ENCODE data around the gene TMEM115. TPM values are rescaled to one million over a fixed set of nuclear protein-coding genes. Genes with fewer than 3 reads are reported as not detected.

The TMEM115 gene
- total and polyA plus RNA-seq, 2 of the 13 experiments (the other 11 are each of a cell fraction or from before 2014, with no cell fraction given), result 22.1 to 30.7 TPM

- peak; percentile 94 for FAIRE-seq
- no peaks in the 10 kb centered on the region for H3K9me3 ChIP-seq (ENCODE audit: low read length)
- peak; percentile 89 for ATAC-seq
- intact Hi-C loops (cut with micrococcal nuclease; ENCODE audit: unreplicated experiment) (no loop called here), in situ Hi-C loops (cut with HindIII; ENCODE audit: extremely low pct_ligation_motif_present, low pct_unique_long_range_greater_than_20kb) (no loop called here)
- H3K36me3 ChIP-seq (replicated peaks in 1 of 2; ENCODE audit: control insufficient read depth in 1 of 2, insufficient read depth in 2 of 2, low read length in 2 of 2), result peaks cover 3 to 12% of the 10 kb centered on the region in 2 experiments; a peak in 2 of 5 replicates
- no TSS peak for BruUV-seq (replicated peaks)
- H3K4me2 ChIP-seq (ENCODE audit: low read depth, low read length), result peak overlapping the region; percentile 97
- DNase-seq (ENCODE audit: low spot score), result peak; percentile 98
- peak overlapping the region; percentile 86 to 89 (median 88); a peak in 5 of 6 replicates for H3K4me3 ChIP-seq (replicated peaks in 1 of 3; ENCODE audit: insufficient read depth in 1 of 3, low read depth in 2 of 3, low read length in 3 of 3)
- H4K20me1 ChIP-seq (ENCODE audit: insufficient read depth, low read length), result peaks cover 12% of the 10 kb centered on the region
- peak overlapping the region; percentile 85 for H3K27ac ChIP-seq (ENCODE audit: extremely low read length, insufficient read depth, low read length)
- ChIA-PET POLR2A (interaction anchor here (0.7 to 4.7 kb wide), 35 partner anchors 9 to 1162 kb away, joined by 3 to 66 read pairs (median 6); partner anchors contain the start of genes C3orf18, CYB561D2, DCAF1 and GNAI2), CTCF (ENCODE audit: low intra/inter-chr PET ratio, low total read pairs) (no interaction called here)
- WGBS (ENCODE audit: low lambda C conversion rate), result 0% methylated on average over 4 of the region's 79 CpGs
- peak overlapping the region; percentile 95 for H3K9ac ChIP-seq (ENCODE audit: insufficient read depth, low read depth, low read length)
- peaks cover 41% of the 10 kb centered on the region for H3K79me2 ChIP-seq (ENCODE audit: insufficient read depth, low read length)
- peaks cover 1 to 2% of the 10 kb centered on the region in 2 experiments; a peak in 1 of 5 replicates for H3K27me3 ChIP-seq (ENCODE audit: control insufficient read depth in 1 of 2, insufficient read depth in 2 of 2, low read length in 2 of 2)
- H3K4me1 ChIP-seq (ENCODE audit: insufficient read depth, low read length), result peaks cover 58% of the 10 kb centered on the region
- H2AFZ ChIP-seq (ENCODE audit: low read length), result no peak overlapping the region
- TF ChIP-seq ZNF674 (CRISPR knock-in tag; IDR thresholded peaks at IDR 0.05; ENCODE audit: low read depth) (peak; percentile 77; the same call in 1 of the 2 replicates), ATF7-NPFF (CRISPR knock-in tag; IDR thresholded peaks at IDR 0.05; ENCODE audit: low read depth) (peak; percentile 86), ZNF691 (CRISPR knock-in tag; IDR thresholded peaks at IDR 0.05; ENCODE audit: borderline replicate concordance, low read depth) (0 out of 2 replicates have a peak, but pooled peaks have one; percentile 73), ZNF546 (CRISPR knock-in tag; conservative IDR thresholded peaks at IDR 0.05) (peak; percentile 99), SNAPC2 (CRISPR knock-in tag; IDR thresholded peaks at IDR 0.05) (peak; percentile 72; the same call in 1 of the 2 replicates), CENPX (CRISPR knock-in tag; IDR thresholded peaks at IDR 0.05) (no peak), ZNF30 (CRISPR knock-in tag; IDR thresholded peaks at IDR 0.05) (peak; percentile 52; the same call in 1 of the 2 replicates), SP4 (CRISPR knock-in tag; IDR thresholded peaks at IDR 0.05) (peak; percentile 82), FOXM1 (CRISPR knock-in tag; IDR thresholded peaks at IDR 0.05) (0 out of 2 replicates have a peak, but pooled peaks have one; percentile 22), MAZ (IDR thresholded peaks at IDR 0.05; ENCODE audit: borderline replicate concordance, low read depth, low read length) (peak; percentile 9; the same call in 1 of the 2 replicates), MAZ (CRISPR knock-in tag; IDR thresholded peaks at IDR 0.05; ENCODE audit: low read depth) (peak; percentile 74), BATF2 (CRISPR knock-in tag; IDR thresholded peaks at IDR 0.05) (peak; percentile 80; the same call in 1 of the 2 replicates), MEIS2 (CRISPR knock-in tag; IDR thresholded peaks at IDR 0.05) (peak; percentile 86; the same call in 1 of the 2 replicates), ARID4A (CRISPR knock-in tag; IDR thresholded peaks at IDR 0.05; ENCODE audit: borderline replicate concordance) (peak; percentile 99), ZNF512 (CRISPR knock-in tag; IDR thresholded peaks at IDR 0.05) (no peak), ZNF282 (IDR thresholded peaks at IDR 0.05; ENCODE audit: partially characterized antibody) (no peak)
These were observed 22.0 kb downstream of the TMEM115 start for GRCh38 chr3:50337175-50337861.

Data from HepG2 (cell line).